GM11168 (cell line): ENCODE results near the gene DUSP16.
"Not testable (repeated sequence)": the region's sequence is repeated elsewhere in the genome, so short reads cannot be mapped to it uniquely, and the experiment has no call there.

Experiments
- in situ Hi-C: fragments of 300-500 bp; cut with MboI; formaldehyde crosslinking; loops from one replicate; pipeline ENCODE4 v1.12.0; 2022; ENCODE audit warnings: low sequenced_read_pairs; ENCODE audit not compliant: unreplicated experiment

DUSP16 gene

DNA sequence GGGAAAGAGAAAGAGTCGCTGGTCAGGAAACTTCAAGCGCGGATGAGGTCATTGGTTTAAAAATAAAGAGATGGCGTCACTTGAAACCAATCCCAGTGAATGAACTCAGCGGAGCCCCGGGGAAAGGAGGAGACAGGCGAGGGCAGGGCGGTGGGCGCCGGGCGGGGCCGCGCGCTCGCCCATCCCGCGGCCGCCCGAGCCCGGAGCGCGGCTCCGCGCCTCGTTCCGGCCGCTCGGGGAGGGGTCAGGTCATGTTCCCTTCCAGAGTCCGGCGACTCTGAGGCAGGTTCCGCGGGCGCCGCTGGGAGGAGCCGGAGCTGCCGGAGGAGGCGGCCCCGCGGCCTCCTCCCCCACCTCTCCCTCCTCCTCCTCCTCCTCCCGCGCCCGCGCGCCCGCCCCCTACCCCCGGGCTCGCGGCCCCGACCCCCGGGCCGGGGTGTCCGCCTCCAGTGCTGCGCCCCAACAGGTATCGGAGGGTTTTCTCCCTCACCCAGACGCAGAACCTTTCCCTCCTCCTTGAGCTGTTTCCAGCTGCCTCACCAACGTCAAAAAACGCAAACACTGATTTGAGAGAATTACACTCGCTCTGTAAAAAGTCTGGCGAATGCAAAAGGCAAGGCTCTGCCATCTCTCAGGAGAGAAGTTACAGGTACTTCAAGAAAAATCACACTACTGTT is at the start of gene DUSP16:
Gene DUSP16 (minus strand): TSS at position 279 of the 677 bp plus-strand sequence. CDS start 41,765 bp downstream, outside the sequence.
- in situ Hi-C loops: no loop called here

DNA sequence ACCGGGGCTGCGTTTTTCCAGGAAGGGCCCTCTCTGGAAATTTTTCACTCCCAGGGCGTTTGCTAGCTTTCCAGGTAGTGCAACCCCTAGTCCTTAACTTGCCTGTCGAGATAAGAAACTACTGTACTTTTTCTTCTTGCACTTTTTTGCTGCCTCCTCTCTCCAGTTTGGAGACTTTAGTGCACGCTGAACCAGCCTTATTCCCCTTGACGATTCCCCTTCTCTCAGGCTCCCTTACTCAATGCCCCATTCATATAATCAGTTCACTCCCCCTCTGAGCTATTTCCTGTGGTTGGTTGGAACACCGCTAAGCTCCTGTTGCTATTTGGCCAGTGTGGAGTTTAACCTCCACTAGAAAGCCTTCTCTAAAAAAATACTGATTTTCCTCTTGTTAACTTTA is 49.7 kb upstream of the DUSP16 start:
- in situ Hi-C loops: no loop called here

DNA sequence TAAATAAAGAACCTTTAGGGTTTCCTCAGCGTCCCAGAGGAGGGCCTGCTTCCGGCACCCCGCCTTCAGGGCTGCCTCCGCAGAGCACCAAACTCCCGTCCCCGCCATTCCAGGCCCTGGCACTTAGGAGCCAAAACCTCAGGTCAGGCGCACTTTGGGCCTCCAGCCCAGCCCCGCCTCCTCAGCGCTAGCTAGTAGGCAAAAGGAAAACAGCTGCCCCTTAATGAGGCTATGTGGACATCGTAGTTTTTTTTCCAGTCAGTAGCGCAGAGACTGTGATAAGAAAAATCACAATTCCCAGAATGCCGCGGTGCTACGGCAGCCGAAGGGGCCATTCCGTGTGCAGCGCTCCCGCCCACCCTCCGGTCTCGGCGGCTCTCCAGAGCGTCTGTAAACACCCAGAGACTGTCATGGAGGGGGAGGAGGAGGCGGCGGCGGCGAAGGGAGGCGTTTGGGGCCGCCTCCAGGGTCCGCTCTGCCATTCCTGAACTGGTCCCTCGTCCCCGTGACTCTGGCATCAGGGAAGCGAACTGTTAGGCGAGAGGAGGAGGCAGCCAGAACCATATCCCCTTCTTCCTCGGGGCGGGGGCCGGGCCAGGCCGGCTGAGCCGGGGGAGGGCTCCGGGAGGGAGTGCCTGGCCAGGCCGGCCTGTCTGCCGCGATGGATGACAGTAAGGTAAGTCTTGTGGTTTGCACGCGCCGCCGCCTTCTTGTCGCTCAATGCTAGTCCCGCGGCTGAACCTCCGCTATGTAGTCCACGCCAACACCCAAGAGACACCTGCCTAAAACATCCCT is 49.0 kb upstream of the DUSP16 start, which contains the start of gene CREBL2:
Gene CREBL2 (plus strand): TSS at position 365 of the 795 bp plus-strand sequence. CDS start 297 bp downstream, at position 662.
- in situ Hi-C loops: no loop called here

GRCh38 chr12:12610711-12611110 is 48.0 kb upstream of the DUSP16 start:
- in situ Hi-C loops: no loop called here

DNA sequence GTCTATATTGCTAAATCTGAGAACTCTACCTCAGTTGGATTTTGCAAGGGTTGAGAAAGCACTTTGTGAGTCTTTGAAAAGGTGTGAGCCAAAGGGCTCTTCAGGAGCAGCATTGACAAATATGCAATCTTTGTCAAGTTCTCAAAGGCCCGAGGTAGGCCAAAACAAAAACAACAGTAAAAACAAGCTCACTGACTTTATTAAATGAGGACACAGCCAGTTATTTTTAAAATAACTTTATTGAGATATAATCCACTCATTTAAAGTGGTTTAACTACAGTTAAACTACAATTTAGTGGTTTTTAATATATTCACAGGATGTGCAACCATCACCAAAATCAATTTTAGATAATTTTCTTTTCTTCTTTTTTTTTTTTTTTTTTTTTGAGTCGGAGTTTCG is 47.0 kb upstream of the DUSP16 start:
- in situ Hi-C loops: no loop called here

DNA sequence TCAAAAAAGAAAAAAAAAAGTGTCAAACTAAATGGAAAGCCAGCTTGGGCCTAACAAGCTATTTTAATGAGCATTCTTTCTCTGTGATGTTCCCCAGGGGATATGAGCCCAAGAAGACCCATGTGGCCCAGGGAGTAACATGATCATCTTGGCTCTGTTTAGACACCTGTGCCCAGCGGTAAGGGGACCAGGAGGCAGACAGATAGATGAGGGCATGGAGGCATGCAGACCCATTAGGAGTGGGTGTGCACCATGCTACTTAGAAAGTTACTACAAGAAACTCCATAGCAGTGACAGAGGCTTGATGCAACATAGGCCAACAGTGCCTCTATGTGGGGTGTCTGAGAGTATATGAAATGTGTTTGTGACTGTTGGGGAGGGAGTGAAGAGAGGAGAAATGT is 45.9 kb upstream of the DUSP16 start:
- in situ Hi-C loops: no loop called here

DNA sequence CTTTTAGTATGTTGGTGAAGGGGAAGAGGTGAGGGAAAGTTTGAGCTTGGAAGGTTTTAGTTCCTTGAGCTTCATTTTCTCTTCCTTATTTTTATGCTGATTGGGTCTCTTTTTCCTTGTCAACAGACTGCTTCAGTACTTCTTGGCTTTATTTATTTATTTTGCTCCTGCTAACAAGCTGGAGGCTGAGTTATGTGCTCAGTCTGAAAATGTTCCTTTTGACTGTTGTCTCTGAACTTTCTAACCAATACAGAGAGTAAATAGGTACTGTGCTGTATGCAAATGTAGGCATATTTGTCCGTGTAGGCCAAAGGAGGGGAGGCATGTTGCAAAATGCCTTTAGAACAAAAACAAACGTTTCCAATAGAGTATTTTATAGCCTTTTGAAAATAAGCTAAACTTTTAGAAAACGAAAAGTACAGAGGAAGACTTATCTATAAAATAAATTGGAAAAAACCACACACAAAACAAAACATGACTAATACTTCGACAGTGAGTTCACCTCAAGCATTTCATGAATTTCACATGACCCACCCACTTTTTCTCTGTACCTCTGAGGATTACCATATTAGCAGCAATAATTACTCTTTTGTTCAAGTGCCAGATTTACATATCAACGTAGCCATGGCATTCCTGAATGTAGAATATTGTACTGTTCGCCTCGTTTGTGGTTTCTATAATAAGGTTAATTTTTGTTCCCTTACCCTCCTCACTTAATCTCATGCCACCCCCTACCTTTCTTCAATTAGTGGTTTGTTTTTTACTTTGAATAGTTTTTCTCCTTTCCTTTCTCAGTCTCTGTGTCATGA is 44.3 kb upstream of the DUSP16 start:
- in situ Hi-C loops: no loop called here

- in situ Hi-C loops: no loop called here
Measured at GRCh38 chr12:12604740-12605139, 42.1 kb upstream of the DUSP16 start.

DNA sequence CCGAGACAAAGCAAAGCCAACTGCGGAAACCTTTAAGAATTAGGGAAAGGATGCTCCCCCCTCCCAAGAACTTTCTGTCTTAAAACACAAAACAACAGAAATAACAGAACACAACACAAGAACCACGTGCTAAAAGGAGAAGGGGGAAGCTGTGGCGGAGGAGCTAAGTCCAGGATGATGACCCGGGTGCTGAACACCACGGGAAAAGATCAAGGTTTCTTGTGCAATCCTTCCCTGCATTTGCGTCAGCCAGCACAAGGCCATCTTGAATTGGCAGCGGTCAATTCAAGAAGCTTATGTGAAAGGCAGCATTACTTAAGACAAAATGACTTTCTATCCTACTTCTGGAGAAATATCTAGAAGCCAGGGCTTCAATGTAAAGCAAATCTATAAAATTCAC is 38.0 kb upstream of the DUSP16 start:
- in situ Hi-C loops: no loop called here

- in situ Hi-C loops: no loop called here
Measured at GRCh38 chr12:12599750-12600643, 37.3 kb upstream of the DUSP16 start.

GRCh38 chr12:12598864-12599263 is 36.2 kb upstream of the DUSP16 start:
- in situ Hi-C loops: no loop called here

- in situ Hi-C loops: not testable (repeated sequence)
Measured at GRCh38 chr12:12596598-12596997, 33.9 kb upstream of the DUSP16 start.

DNA sequence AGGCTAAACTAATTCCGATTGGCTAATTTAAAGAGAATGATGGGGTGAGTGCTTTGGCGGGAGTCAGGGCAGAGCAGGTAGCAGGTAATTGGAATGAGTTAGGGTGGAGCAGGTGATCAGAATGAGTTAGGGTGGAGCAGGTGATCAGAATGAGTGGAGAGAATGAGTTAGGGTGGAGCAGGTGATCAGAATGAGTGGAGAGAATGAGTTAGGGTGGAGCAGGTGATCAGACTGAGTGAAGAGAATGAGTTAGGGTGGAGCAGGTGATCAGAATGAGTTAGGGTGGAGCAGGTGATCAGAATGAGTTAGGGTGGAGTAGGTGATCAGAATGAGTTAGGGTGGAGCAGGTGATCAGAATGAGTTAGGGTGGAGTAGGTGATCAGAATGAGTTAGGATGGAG is 33.3 kb upstream of the DUSP16 start:
- in situ Hi-C loops: not testable (repeated sequence)

- in situ Hi-C loops: no loop called here
Measured at GRCh38 chr12:12592930-12593329, 30.3 kb upstream of the DUSP16 start.

DNA sequence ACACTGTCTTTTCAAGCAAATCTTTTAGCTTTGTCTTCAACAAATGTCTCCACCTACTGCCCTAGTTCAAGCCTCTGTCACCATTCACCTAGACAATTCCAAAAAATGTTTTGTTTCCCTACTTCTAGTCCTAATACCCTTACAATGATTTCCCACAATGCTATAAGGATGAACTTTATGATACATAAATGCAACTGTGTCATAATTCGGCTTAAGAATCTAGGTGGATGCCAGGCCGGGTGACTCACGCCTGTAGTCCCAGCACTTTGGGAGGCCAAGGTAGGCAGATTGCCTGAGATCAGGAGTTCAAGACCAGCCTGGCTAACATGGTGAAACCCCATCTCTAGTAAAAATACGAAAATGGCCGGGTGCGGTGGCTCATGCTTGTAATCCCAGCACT is 28.3 kb upstream of the DUSP16 start:
- in situ Hi-C loops: no loop called here

GRCh38 chr12:12588436-12588835 is 25.8 kb upstream of the DUSP16 start:
- in situ Hi-C loops: not testable (repeated sequence)

GRCh38 chr12:12587878-12588277 is 25.2 kb upstream of the DUSP16 start:
- in situ Hi-C loops: no loop called here

GRCh38 chr12:12586879-12587675 is 24.4 kb upstream of the DUSP16 start:
- in situ Hi-C loops: no loop called here
